Skeletal muscle cell (primary cell): ENCODE data around the gene HOATZ.
A peak's percentile ranks its signal among the peaks of the same experiment; 100 is the strongest.

ENCODE experiments used
- DNase-seq: peaks from one replicate; pipeline ENCODE4 v3.0.0-alpha.2; 2010; ENCODE audit warnings: low read depth
- H3K4me3 ChIP-seq: 2 replicates; pipeline ENCODE4 v1.5.1; 2011; ENCODE audit warnings: low read depth, mild to moderate bottlenecking, control low read depth, low read length, moderate library complexity

HOATZ gene

DNA sequence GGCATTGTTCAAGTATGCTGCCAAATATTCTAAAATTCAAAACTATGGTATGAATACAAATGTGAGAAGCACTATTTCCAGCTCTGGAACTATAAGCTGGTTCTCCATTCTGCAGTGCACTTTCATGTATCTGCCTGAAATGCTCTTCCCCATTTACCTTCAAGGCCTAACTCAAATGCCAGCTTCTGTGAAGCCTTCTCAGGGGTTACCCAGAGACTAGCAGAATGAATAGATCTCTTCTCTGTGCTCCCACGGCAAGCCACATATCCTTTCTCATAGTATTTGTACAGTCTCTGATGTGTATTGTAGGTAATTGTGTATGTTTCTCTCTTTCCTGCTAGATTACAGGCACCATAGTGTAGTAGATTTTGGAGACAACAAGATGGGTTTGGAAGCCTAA, 4.1 kb downstream of the HOATZ start:
- no peak overlapping the region for H3K4me3 ChIP-seq
- no peak for DNase-seq

DNA sequence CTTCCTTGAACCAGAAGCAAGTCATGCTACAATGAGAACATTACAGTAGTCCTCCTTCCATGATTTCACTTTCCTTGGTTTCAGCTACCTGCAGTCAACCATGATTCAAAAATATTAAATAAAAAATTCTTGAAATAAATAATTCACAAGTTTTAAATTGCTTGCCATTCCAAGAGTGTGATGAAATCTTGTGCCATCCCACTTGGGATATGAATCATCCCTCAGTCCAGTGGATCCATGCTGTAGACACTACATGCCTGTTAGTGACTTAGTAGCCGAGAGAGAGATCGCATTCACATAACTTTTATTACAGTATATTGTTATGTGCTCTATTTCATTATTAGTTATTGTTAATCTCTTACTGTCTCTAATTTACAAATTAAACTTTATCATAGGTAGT, 6.0 kb downstream of the HOATZ start:
- DNase-seq = peak; percentile 45
- H3K4me3 ChIP-seq = no peak overlapping the region

DNA sequence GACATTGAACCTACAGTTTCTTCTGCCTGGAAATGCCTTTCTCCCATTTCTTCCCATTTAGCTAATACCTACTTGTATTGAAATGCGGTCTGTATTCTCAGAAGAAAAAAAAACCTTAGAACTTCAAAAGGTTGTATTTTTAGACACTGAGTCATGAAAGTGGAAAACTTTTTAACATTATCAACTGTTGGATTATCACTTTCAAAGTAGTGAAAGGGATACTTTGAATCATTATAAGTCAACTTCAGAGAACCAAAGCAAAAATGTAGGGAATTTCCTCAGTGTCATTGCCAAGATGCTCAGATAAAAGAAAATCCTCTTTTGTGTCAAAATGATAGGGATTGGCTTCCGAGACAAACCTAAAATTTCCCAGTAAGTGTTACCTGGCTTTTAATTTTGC, 6.6 kb downstream of the HOATZ start:
- H3K4me3 ChIP-seq = no peak overlapping the region

GRCh38 chr11:111522426-111522825, 7.8 kb downstream of the HOATZ start:
- H3K4me3 ChIP-seq = no peak overlapping the region
- no peak for DNase-seq

More for the DNA sequence above, 6.6 kb downstream of the HOATZ start:
- DNase-seq = no peak

DNA sequence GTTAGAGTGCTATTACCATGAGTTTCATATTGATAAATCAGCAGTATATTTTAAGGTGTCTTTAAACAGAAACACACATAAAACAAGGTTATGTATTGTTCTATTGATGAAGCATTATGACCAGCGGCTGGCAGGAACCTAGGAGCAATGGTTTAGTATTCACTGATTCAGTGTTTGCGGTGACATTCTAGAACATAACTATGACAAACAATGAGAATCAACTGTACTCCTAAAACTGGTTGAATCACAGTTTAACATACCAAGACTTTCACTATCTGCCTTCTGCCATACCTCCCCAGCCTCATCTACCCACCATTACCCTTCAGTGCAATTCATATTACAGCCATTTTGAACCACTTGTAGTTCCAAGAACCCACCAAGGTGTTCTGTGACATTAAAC, 8.8 kb downstream of the HOATZ start:
- no peak overlapping the region for H3K4me3 ChIP-seq
- no peak for DNase-seq

DNA sequence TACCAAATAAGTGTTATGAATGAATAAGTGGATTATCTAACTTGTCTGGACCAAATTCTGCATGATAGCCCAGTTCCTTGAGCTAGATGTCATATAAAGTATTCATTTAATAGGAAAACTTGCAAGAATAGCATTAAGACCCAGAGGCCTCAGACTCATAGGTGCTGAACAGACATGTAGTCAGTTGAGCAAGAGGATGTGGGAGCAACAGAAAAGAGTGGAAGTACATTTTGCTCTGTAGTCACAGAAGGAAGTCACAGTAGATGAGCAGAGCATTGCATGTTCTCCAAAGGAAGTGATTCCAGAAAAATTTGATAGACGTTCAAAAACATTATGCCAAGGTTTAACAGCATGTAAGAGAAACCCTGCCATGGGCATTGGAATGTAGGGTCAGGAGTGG, 9.5 kb downstream of the HOATZ start:
- DNase-seq = no peak

GRCh38 chr11:111525456-111525855, 10.9 kb downstream of the HOATZ start:
- H3K4me3 ChIP-seq = no peak overlapping the region

More for the DNA sequence above, 9.5 kb downstream of the HOATZ start:
- H3K4me3 ChIP-seq = no peak overlapping the region

DNA sequence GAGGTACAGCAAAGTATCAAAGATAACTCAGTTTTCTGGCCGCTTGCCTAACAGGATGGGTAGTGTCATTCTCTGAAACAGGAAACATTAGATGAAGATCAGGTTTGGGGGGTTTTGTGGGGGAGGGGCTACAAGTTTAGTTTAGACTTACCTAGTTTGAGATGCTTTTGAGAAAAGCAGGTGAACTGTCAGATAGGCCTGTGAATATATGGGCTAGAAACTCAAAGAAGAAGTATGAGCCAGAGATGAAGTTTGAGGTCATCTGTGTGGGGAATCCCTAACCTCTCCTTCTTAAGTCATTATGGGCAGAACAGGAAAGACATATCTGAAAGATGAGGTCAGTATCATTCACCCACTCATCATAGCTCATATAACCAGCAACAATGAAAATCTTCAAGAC, 11.9 kb downstream of the HOATZ start:
- peak; percentile 46 for DNase-seq

More at GRCh38 chr11:111525456-111525855, 10.9 kb downstream of the HOATZ start:
- no peak for DNase-seq

DNA sequence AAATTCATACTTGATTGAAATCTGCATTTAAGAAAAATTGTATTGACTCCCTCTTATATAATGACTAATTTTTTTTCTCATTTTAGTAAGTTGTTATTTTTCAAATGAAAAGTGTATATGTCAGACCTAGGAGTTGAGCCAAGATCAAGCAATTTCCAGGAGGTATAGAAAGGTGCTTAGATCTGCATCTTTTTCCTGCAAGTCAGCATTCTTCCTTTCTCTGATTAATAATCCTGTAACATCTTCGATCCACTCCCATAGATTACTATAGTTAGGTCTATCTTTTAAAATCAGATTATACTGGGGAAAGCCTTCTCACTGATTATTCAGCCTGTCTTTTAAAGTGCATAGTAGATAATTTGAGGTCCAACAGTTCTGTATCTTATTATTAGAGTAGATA, 12.7 kb downstream of the HOATZ start:
- H3K4me3 ChIP-seq = no peak overlapping the region
- no peak for DNase-seq

More for the DNA sequence above, 11.9 kb downstream of the HOATZ start:
- no peak overlapping the region for H3K4me3 ChIP-seq

DNA sequence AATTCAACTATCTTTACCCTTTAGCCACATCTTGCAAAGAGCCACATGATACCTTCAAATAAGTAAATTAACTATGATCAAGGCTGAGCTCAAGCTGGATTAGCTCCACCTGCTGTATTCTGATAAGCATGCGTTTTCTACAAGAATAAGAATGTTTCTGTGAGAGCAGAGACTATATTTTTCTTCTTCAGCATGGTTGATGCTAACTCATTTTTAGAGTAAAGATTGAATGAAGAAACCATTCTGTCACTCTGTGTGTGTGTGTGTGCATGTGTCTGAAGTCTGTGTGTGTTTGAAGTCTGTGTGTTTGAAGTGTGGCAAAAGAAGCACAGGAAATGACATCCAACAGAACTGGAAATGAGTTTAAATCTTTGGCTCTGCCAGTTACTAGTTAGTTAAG, 14.0 kb downstream of the HOATZ start:
- H3K4me3 ChIP-seq = no peak overlapping the region
- no peak for DNase-seq

DNA sequence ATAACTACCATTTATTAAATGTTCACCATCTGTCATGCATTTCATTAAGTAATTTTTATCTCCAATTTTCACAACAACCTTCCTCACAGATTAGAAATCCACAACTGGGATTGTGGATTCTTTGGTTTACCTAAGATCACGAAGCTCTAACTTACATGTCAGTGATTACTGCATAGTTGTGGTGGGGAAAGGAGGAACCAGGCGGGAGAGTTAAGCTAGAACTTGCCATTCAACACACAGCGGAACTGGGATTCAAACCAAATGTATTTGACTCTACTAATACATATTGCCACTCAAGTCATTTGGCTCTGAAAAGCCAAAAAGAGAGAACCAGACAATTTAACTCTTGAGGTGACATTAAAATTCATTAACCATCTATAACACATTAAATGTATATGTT, 15.5 kb downstream of the HOATZ start:
- no peak overlapping the region for H3K4me3 ChIP-seq
- no peak for DNase-seq

GRCh38 chr11:111531136-111531535, 16.6 kb downstream of the HOATZ start:
- H3K4me3 ChIP-seq = no peak overlapping the region
- no peak for DNase-seq

DNA sequence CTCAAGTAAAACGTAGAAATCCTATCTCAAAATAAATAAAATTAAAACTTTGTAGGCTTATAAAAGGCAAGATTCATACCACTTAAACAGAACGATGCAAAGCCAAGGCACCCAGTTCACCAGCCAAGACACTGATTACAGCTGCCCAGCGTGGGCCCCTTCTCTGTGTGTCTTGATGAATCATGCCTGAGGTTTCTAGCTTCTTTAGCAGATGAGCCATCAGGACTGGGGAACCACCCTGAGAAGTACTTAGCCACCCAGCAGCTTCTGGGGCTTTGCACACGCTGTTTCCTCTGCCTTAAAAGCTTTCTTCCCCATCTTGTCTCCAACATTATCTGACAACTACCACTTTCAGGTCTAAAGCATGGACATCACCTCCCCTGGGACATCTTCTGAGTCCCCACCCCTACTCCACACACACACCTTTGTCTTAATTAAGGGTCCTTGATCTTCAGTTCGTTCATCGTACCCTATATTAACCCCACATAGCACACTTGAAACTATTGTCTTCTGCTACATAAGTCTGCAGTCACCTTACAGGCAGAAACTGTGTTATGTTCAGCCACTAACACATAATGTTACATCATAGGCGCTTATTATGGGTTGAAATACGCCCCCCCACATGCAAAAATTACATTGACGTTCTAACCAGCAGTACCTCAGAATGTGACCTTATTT, 17.2 kb downstream of the HOATZ start:
- no peak overlapping the region for H3K4me3 ChIP-seq
- peak; percentile 82 for DNase-seq

GRCh38 chr11:111532365-111532709, 17.8 kb downstream of the HOATZ start:
- DNase-seq = no peak
- no peak overlapping the region for H3K4me3 ChIP-seq

- H3K4me3 ChIP-seq = no peak overlapping the region
- DNase-seq = no peak
Measured at GRCh38 chr11:111535281-111535680, 20.7 kb downstream of the HOATZ start.

GRCh38 chr11:111537336-111537860, 22.8 kb downstream of the HOATZ start:
- H3K4me3 ChIP-seq = no peak overlapping the region
- no peak for DNase-seq

GRCh38 chr11:111538407-111539114, 24.0 kb downstream of the HOATZ start:
- no peak overlapping the region for H3K4me3 ChIP-seq

GRCh38 chr11:111539426-111540113, 25.0 kb downstream of the HOATZ start:
- no peak for DNase-seq
- H3K4me3 ChIP-seq = peak overlapping the region; percentile 74

More at GRCh38 chr11:111538407-111539114, 24.0 kb downstream of the HOATZ start:
- DNase-seq = no peak

- no peak for DNase-seq
Measured at GRCh38 chr11:111540114-111540936, 25.7 kb downstream of the HOATZ start, which contains the start of gene LAYN. Gene LAYN, plus strand, starts transcription at chr11:111540720. Its CDS starts 124 bp downstream, at chr11:111540844.

DNA sequence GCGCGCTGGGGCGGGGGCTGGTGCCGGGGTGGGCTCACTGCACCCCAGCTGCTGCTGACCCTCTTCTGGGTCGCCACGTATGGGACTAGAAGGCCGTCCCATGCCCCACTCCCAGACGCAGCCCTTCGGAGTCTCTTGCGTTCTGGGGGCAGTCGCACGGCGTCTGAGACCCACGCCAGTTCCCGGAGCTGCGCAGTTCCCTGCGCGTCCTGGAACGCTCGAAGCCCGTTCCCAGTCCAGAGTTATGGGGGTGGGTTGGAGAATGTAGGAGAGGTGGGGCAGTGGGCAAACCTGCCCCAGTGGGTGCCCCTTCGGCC, 26.3 kb downstream of the HOATZ start:
- H3K4me3 ChIP-seq = peak overlapping the region; percentile 74
- DNase-seq = no peak

More at GRCh38 chr11:111540114-111540936, 25.7 kb downstream of the HOATZ start, which contains the start of gene LAYN:
- H3K4me3 ChIP-seq = peak within 1 kb of the TSS; percentile 74
